Measurements from ENCODE around the gene C1orf74. TPM values are rescaled to one million over a fixed set of nuclear protein-coding genes. Genes with fewer than 3 reads are reported as not detected.

C1orf74 gene
- total RNA-seq, 4 donors from 2014 or later = 0.20 to 2.7 (median 2.4) TPM; not detected in 1

DNA sequence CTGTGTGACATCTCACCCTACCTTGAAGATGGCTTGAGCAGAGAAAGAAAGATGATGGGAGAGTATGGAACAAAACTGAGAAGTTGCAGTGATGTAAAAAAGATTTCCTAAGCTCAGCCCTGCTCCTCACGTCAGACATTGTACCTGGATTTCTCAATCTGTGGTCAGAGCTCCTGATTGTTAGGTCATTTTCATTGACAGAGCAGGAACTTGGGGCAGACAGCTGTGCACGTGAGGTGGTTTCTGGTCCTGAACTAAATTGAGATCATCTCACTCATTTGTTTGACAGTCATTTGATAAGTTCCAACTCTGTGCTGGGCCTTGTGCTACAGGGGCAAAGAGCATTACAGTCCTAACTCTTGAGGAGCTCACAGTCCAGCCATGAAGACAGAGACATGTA lies 18.3 kb downstream of the C1orf74 start:
- no peak overlapping the region for H3K4me3 ChIP-seq
- 69 to 100% methylated on average over 1 to 2 of the region's 2 CpGs for WGBS, 2 donors (ENCODE audit: low coverage in 1 of 2)
- in situ Hi-C loops (cut with MboI; ENCODE audit: low pct_ligation_motif_present in 1 of 4, low pct_unique_long_range_greater_than_20kb in 1 of 4, low sequenced_read_pairs in 3 of 4) (no loop called here), intact Hi-C loops (cut with DNase I; ENCODE audit: low total_unique reads) (no loop called here)
- TF ChIP-seq, protein P1, sequence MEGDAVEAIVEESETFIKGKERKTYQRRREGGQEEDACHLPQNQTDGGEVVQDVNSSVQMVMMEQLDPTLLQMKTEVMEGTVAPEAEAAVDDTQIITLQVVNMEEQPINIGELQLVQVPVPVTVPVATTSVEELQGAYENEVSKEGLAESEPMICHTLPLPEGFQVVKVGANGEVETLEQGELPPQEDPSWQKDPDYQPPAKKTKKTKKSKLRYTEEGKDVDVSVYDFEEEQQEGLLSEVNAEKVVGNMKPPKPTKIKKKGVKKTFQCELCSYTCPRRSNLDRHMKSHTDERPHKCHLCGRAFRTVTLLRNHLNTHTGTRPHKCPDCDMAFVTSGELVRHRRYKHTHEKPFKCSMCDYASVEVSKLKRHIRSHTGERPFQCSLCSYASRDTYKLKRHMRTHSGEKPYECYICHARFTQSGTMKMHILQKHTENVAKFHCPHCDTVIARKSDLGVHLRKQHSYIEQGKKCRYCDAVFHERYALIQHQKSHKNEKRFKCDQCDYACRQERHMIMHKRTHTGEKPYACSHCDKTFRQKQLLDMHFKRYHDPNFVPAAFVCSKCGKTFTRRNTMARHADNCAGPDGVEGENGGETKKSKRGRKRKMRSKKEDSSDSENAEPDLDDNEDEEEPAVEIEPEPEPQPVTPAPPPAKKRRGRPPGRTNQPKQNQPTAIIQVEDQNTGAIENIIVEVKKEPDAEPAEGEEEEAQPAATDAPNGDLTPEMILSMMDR (IDR thresholded peaks at IDR 0.05) = no peak
- TF ChIP-seq POLR2AphosphoS5 (IDR thresholded peaks at IDR 0.05) (no peak), POLR2A (IDR thresholded peaks at IDR 0.05) (no peak), EP300 (IDR thresholded peaks at IDR 0.05; ENCODE audit: low read depth) (no peak)
- no peaks in the 10 kb centered on the region for H3K36me3 ChIP-seq
- H3K27ac ChIP-seq = no peak overlapping the region
- H3K9me3 ChIP-seq = no peaks in the 10 kb centered on the region
- H3K27me3 ChIP-seq = no peaks in the 10 kb centered on the region
- DNase-seq = no peak
- H3K4me1 ChIP-seq = peaks cover 6 to 25% (median 21%) of the 10 kb centered on the region in 4 donors

DNA sequence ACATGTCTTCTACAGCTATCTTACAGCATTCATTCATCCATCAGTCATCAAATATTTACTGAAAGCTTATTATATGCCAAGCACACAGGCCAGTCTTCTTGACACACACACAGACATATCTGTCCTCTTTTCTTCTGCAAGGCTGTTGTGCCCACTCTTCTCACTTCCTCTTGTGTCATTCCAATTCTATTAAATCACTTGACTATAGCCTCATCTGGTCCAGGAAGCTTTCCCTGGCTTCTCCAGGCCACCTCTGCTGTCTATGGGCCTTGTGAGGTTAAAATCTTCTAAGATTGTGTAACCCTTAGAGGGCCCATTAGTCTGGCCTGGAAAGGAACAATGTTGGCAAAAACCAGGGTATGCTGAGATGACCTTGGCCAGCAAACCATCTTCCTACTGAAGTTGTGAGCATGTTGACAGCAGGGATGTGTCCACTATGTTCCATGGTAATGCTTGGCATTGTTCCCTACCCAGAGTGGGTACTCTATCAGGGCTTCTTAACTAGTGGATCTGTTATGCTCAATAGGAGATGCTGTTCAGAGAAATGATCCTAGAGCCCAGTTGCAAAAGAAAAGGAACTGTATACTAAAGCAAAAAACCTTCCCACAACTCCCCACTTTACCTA lies 23.2 kb downstream of the C1orf74 start:
- H3K36me3 ChIP-seq = no peaks in the 10 kb centered on the region
- H3K9me3 ChIP-seq = no peaks in the 10 kb centered on the region
- DNase-seq = no peak
- H3K4me3 ChIP-seq = no peak overlapping the region
- no peaks in the 10 kb centered on the region for H3K27me3 ChIP-seq
- intact Hi-C loops (cut with DNase I; ENCODE audit: low total_unique reads) = no loop called here
- H3K27ac ChIP-seq = no peak overlapping the region
- in situ Hi-C loops (cut with MboI; ENCODE audit: low pct_ligation_motif_present in 1 of 4, low pct_unique_long_range_greater_than_20kb in 1 of 4, low sequenced_read_pairs in 3 of 4) = no loop called here
- TF ChIP-seq POLR2AphosphoS5 (IDR thresholded peaks at IDR 0.05) (no peak), POLR2A (IDR thresholded peaks at IDR 0.05) (no peak), EP300 (IDR thresholded peaks at IDR 0.05; ENCODE audit: low read depth) (no peak)
- TF ChIP-seq, protein P1 (IDR thresholded peaks at IDR 0.05) = no peak
- H3K4me1 ChIP-seq = no peaks in the 10 kb centered on the region

DNA sequence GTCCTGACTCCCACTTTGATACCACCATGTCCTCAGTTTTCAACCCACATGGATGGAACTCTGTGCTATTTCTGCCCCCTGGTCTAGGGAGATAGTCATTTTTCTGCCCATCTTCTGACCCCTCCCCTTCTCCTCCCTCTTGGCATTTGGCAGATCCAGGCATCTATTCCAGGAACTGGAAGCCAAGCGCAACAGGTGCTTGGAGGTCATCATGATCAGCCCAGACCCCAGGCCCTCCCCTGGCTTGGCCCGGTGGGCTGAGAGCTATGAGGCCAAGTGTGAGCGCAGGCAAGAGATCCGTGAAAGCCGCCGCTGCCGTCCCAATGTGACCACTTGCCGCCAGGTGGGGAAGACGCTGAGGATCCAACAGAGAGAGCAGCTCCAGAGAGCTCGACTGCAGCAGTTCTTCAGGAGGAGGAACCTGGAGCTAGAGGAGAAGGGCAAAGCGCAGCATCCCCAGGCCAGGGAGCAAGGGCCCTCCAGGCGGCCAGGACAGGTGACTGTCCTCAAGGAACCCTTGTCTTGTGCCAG lies 24.5 kb downstream of the C1orf74 start:
- Histone ChIP-seq H3K4me3 (no peak overlapping the region), H3K27me3 (no peaks in the 10 kb centered on the region), H3K9me3 (no peaks in the 10 kb centered on the region), H3K27ac (no peak overlapping the region), H3K36me3 (no peaks in the 10 kb centered on the region), H3K4me1 (peaks cover 0 to 3% (median 0%) of the 10 kb centered on the region in 4 donors)
- TF ChIP-seq, protein P1 (IDR thresholded peaks at IDR 0.05) = no peak
- TF ChIP-seq POLR2A (IDR thresholded peaks at IDR 0.05) (no peak), POLR2AphosphoS5 (IDR thresholded peaks at IDR 0.05) (no peak), EP300 (IDR thresholded peaks at IDR 0.05; ENCODE audit: low read depth) (no peak)
- DNase-seq = no peak
- WGBS, 2 donors (ENCODE audit: low coverage in 1 of 2) = 96% methylated on average over 12 of the region's 12 CpGs; no CpG with 5 or more reads in 1 of the 2 donors
- in situ Hi-C loops (cut with MboI; ENCODE audit: low pct_ligation_motif_present in 1 of 4, low pct_unique_long_range_greater_than_20kb in 1 of 4, low sequenced_read_pairs in 3 of 4) (no loop called here), intact Hi-C loops (cut with DNase I; ENCODE audit: low total_unique reads) (no loop called here)

DNA sequence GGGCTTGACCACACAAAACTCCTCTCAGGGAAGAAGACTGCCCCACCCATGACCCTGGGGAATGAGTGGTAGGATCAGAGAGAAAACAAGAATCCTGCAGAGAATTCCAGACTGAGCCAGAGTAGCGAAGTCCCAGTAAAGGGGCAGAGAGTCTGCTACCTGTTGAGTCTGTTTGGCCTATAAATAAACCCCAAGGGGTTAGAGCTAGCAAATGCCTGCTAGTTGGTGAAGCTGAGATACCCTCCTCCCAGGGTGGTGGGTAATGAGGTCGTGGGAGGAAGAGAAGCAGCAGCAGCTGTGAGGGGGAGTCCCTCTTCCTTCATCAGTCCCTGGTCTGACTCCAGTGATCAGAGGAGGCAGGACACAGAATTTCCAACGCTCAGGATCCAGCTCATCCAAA lies 26.0 kb downstream of the C1orf74 start:
- DNase-seq = no peak
- Histone ChIP-seq H3K27me3 (no peaks in the 10 kb centered on the region), H3K36me3 (no peaks in the 10 kb centered on the region), H3K9me3 (no peaks in the 10 kb centered on the region), H3K4me3 (peak overlapping the region in 1 of 4 donors; percentile 32), H3K27ac (no peak overlapping the region), H3K4me1 (peaks cover 0 to 3% (median 0%) of the 10 kb centered on the region in 4 donors)
- TF ChIP-seq POLR2A (IDR thresholded peaks at IDR 0.05) = no peak
- no peak for TF ChIP-seq EP300 (IDR thresholded peaks at IDR 0.05; ENCODE audit: low read depth)
- WGBS, 2 donors (ENCODE audit: low coverage in 1 of 2) = 54% methylated on average over 3 of the region's 3 CpGs; no CpG with 5 or more reads in 1 of the 2 donors
- in situ Hi-C loops (cut with MboI; ENCODE audit: low pct_ligation_motif_present in 1 of 4, low pct_unique_long_range_greater_than_20kb in 1 of 4, low sequenced_read_pairs in 3 of 4) = no loop called here
- intact Hi-C loops (cut with DNase I; ENCODE audit: low total_unique reads) = no loop called here
